ENCODE data around the gene ISYNA1.
A peak's percentile ranks its signal among the peaks of the same experiment; 100 is the strongest.

ISYNA1 gene

GRCh38 chr19:18389726-18390064 is 48.2 kb downstream of the ISYNA1 start:
- no peak for DNase-seq

- DNase-seq, result no peak
These were observed 48.8 kb downstream of the ISYNA1 start for GRCh38 chr19:18388960-18389725.

- peak; percentile 86 for DNase-seq
These were observed 49.6 kb downstream of the ISYNA1 start for GRCh38 chr19:18388100-18388959.

- DNase-seq, result no peak
These were observed 51.2 kb downstream of the ISYNA1 start for GRCh38 chr19:18386543-18387271.

GRCh38 chr19:18385675-18386542 is 52.0 kb downstream of the ISYNA1 start, which contains the start of gene GDF15:
Gene GDF15, plus strand, starts transcription at chr19:18386158. Its CDS starts 32 bp downstream, at chr19:18386190.
- no peak for DNase-seq

GRCh38 chr19:18385359-18385674 is 52.6 kb downstream of the ISYNA1 start:
- DNase-seq, result no peak

- DNase-seq, result no peak
These were observed 53.2 kb downstream of the ISYNA1 start for GRCh38 chr19:18384775-18385174.

All from activated CD4-positive, alpha-beta T cell treated with anti-CD3 and anti-CD28 coated beads, Interleukin-2, amount 50 U/mL, for 16 hours (primary cell).